Pancreas (tissue), 10 donors: Measurements from ENCODE around the gene SIGLEC10. TPM values are rescaled to one million over a fixed set of nuclear protein-coding genes. Genes with fewer than 3 reads are reported as not detected.
"Not testable (repeated sequence)": the region's sequence is repeated elsewhere in the genome, so short reads cannot be mapped to it uniquely, and the experiment has no call there.

Source experiments
- ATAC-seq, 4 donors: fragments of 200-7000 bp; cut with Tn5 transposase; one replicate each; pipeline versions ENCODE4 v1.8.0 to v1.9.1; 2020; ENCODE audit warnings: mild to moderate bottlenecking in 4 of 4, moderate library complexity in 4 of 4
- DNase-seq, 6 donors: peaks; one replicate each; pipeline ENCODE4 v3.0.0-alpha.2; 2020
- FAIRE-seq: peaks from 2 replicates; lab custom pipeline; 2012; peaks lifted over from hg19 to GRCh38; lab: Jason Lieb, UNC
- H3K27ac ChIP-seq, 4 donors: fragments of 200-600 bp; sonication (generic); 1 replicate in 3 of 4; 2 replicates in 1 of 4; pipeline versions ENCODE4 v1.5.0 to v1.8.0; 2020
- H3K27me3 ChIP-seq, 4 donors: fragments of 200-600 bp; one replicate each; pipeline ENCODE4 v1.8.0; 2021
- H3K36me3 ChIP-seq, 3 donors: fragments of 200-600 bp; sonication (generic) in 1 of 3; one replicate each; pipeline versions ENCODE4 v1.5.0 to v1.8.0; 2020 to 2021
- H3K4me1 ChIP-seq, 3 donors: fragments of 200-600 bp; one replicate each; pipeline ENCODE4 v1.8.0; 2021
- H3K4me3 ChIP-seq, 4 donors: fragments of 200-600 bp; sonication (generic) in 2 of 4; one replicate each; pipeline versions ENCODE4 v1.5.0 to v1.8.0; 2020 to 2021
- H3K9me3 ChIP-seq, 4 donors: fragments of 200-600 bp; one replicate each; pipeline ENCODE4 v1.8.0; 2021
- CTCF ChIP-seq, 4 donors: fragments of 200-600 bp; sonication (generic) in 3 of 4; IDR thresholded peaks; one replicate each; pipeline versions ENCODE4 v1.5.0 to v1.8.0; 2021; ENCODE audit warnings: antibody characterized with exemption in 4 of 4
- WGBS, 2 donors: extraction: QIAGEN DNeasy Blood & Tissue Kit; methylation state at CpG; one replicate each; pipeline ENCODE4 v1.1.7; 2013; 5-methylcytosine and 5-hydroxymethylcytosine counted together
- intact Hi-C, 3 donors: fragments of 100-400 bp; cut with DNase I; formaldehyde crosslinking; loops; one replicate each; pipeline versions ENCODE4 v1.11.1 to v1.14.2; 2022
- polyA plus RNA-seq, 2 donors: library from polyadenylated mRNA; stranded (reverse); fragments of 200-250 nt; gene quantifications; one replicate each; pipeline ENCODE4 v1.2.3, GENCODE V29; 2013
- total RNA-seq, 6 donors: library from RNA; stranded (reverse); fragmentation: NEBNext Ultra II Directional in 4 of 6; extraction: Animal tissue kit (Norgen Biotek cat#: 25700) in 4 of 6; gene quantifications; one replicate each; pipeline versions ENCODE4 v1.2.1 to v1.2.4, GENCODE V29; 2021 to 2023
- donor health status: healthy with polysubstance abuse.
- donor health status: DM: no; HTN: no; CAD: no; lungs with moderate emphysema.
- donor health status: DM: no; HTN: no; CAD: no.
- donor health status: control.
- donor health status: control.
- donor health status: Bipolar disorder and iron deficiency.
- donor health status: DM: yes; HTN: yes; CAD: no.
- donor health status: DM: no; HTN: no; CAD: no.
- donor health status: DM: no; HTN: no; CAD: no.
- donor health status: DM: yes; HTN: yes; CAD: no.

The SIGLEC10 gene
- total and polyA plus RNA-seq, 8 donors: 0.08 to 10.1 (median 1.7) TPM

- no peak for TF ChIP-seq CTCF (IDR thresholded peaks at IDR 0.05)
- no peaks in the 10 kb centered on the region for H3K36me3 ChIP-seq
- no peak for ATAC-seq
- no peaks in the 10 kb centered on the region for H3K9me3 ChIP-seq
- FAIRE-seq: no peak
- no peak overlapping the region for H3K27ac ChIP-seq
- intact Hi-C loops: no loop called here
- no peak overlapping the region for H3K4me3 ChIP-seq
- no peaks in the 10 kb centered on the region for H3K27me3 ChIP-seq
- 88 to 94% methylated on average over 9 of the region's 9 CpGs for WGBS, 2 donors
- DNase-seq: no peak
- H3K4me1 ChIP-seq: no peaks in the 10 kb centered on the region
Measured at GRCh38 chr19:51402117-51402516, 15.3 kb downstream of the SIGLEC10 start.

- intact Hi-C loops, H3K4me3 ChIP-seq, H3K9me3 ChIP-seq, ATAC-seq, H3K36me3 ChIP-seq, H3K4me1 ChIP-seq, FAIRE-seq, H3K27me3 ChIP-seq, DNase-seq, H3K27ac ChIP-seq: not testable (repeated sequence)
- WGBS, 2 donors: 67 to 77% methylated on average over 7 of the region's 7 CpGs
Measured at GRCh38 chr19:51399936-51400335, 17.5 kb downstream of the SIGLEC10 start.

DNA sequence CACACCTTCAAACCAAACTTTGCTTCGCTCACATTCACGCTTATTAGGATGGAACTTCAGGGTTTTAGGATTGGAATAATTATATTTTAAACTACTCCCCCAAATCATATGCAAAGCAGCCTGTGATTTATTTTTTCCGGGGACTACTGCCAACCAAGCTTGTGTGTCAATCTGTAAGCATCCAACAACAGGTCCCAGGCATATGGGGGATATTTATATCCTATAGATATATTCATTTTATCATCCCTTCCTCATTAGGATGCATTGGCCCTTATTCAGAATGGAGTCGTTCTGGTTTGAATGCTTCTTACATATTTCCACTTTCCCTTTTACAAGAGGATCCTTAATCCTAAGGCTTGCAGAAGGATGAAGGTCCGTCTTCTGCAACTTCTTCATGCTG, 18.2 kb downstream of the SIGLEC10 start:
- H3K4me3 ChIP-seq: no peak overlapping the region
- no peaks in the 10 kb centered on the region for H3K27me3 ChIP-seq
- DNase-seq (no peak), ATAC-seq (no peak), FAIRE-seq (no peak)
- WGBS, 2 donors: 73 to 87% methylated on average over 5 of the region's 5 CpGs
- no peaks in the 10 kb centered on the region for H3K36me3 ChIP-seq
- no peaks in the 10 kb centered on the region for H3K9me3 ChIP-seq
- TF ChIP-seq CTCF (IDR thresholded peaks at IDR 0.05): no peak
- no peaks in the 10 kb centered on the region for H3K4me1 ChIP-seq
- intact Hi-C loops: no loop called here
- no peak overlapping the region for H3K27ac ChIP-seq

GRCh38 chr19:51398096-51398704, 19.2 kb downstream of the SIGLEC10 start:
- peak in 3 of 4 donors; percentile 13 to 23 (median 14) for TF ChIP-seq CTCF (IDR thresholded peaks at IDR 0.05)
- Histone ChIP-seq H3K36me3 (no peaks in the 10 kb centered on the region), H3K27me3 (no peaks in the 10 kb centered on the region), H3K4me1 (no peaks in the 10 kb centered on the region), H3K4me3 (no peak overlapping the region), H3K27ac (no peak overlapping the region), H3K9me3 (no peaks in the 10 kb centered on the region)
- intact Hi-C loops: no loop called here
- FAIRE-seq: no peak
- WGBS, 2 donors: 41 to 44% methylated on average over 7 of the region's 7 CpGs
- no peak for ATAC-seq
- no peak for DNase-seq

DNA sequence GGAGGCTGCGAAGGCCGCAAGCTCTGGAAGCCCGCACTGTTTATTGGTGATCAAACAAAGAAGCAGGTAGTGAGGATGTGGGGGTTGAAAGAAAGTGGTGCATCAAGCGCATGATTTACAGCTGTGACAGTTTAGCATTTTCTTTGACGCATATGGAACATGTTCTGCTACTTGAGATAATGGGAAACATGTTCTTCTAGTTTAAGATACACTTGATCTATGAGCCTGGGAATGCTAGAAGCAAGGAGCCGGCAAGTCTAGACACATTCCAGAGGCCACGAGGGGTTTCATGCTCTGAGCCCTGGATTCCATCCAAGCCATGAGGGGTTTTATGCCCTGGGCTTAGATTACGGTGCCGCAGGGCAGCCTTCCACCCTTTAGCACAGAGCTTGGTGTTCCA, 20.0 kb downstream of the SIGLEC10 start:
- H3K36me3 ChIP-seq, H3K4me1 ChIP-seq, intact Hi-C loops, ATAC-seq, DNase-seq, H3K4me3 ChIP-seq, FAIRE-seq, H3K27ac ChIP-seq, H3K27me3 ChIP-seq, H3K9me3 ChIP-seq: not testable (repeated sequence)
- 70 to 73% methylated on average over 9 of the region's 9 CpGs for WGBS, 2 donors

DNA sequence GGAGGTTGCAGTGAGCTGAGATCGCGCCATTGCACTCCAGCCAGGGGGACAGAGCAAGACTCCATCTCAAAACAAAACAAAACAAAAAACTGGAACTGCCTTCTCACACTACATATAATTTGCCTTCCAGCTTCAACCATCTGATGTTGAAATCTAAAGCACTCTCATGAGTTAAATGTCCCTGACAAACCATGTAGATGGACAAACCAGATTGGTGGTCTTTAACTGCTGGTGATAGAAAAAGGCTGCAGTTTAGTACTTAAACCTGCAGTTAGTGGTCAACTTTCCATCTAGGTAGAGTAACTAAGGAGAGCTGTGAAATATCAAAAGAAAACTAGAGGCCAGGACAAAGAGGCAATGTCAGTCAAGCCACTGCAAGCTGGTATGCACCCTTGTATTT, 21.3 kb downstream of the SIGLEC10 start:
- H3K4me1 ChIP-seq: no peaks in the 10 kb centered on the region
- no peak overlapping the region for H3K4me3 ChIP-seq
- intact Hi-C loops: no loop called here
- no peak for ATAC-seq
- 96 to 98% methylated on average over 2 of the region's 2 CpGs for WGBS, 2 donors
- FAIRE-seq: no peak
- no peaks in the 10 kb centered on the region for H3K27me3 ChIP-seq
- no peak for DNase-seq
- H3K9me3 ChIP-seq: no peaks in the 10 kb centered on the region
- H3K36me3 ChIP-seq: no peaks in the 10 kb centered on the region
- no peak overlapping the region for H3K27ac ChIP-seq
- TF ChIP-seq CTCF (IDR thresholded peaks at IDR 0.05): no peak
